ENCODE data around the gene ITPA.
A peak's percentile ranks its signal among the peaks of the same experiment; 100 is the strongest.
"Not testable (repeated sequence)": the region's sequence is repeated elsewhere in the genome, so short reads cannot be mapped to it uniquely, and the experiment has no call there.

The ITPA gene

GRCh38 chr20:3202965-3203314 is 6.4 kb upstream of the ITPA start:
- DNase-seq (ENCODE audit: low read depth): no peak

- no peak for DNase-seq (ENCODE audit: low read depth)
Observed at GRCh38 chr20:3203315-3204123, 5.8 kb upstream of the ITPA start.

GRCh38 chr20:3204124-3204794 is 5.0 kb upstream of the ITPA start, which contains the start of gene DDRGK1:
Gene DDRGK1 (minus strand): TSS chr20:3204682. CDS start chr20:3204627, 55 bp downstream.
- DNase-seq (ENCODE audit: low read depth): peak; percentile 82

- no peak for DNase-seq (ENCODE audit: low read depth)
Observed at GRCh38 chr20:3208786-3209256, 477 bp upstream of the ITPA start.

- DNase-seq (ENCODE audit: low read depth): no peak
Observed at GRCh38 chr20:3209946-3210317, 634 bp downstream of the ITPA start.

GRCh38 chr20:3210346-3210745 is 1.0 kb downstream of the ITPA start:
- no peak for DNase-seq (ENCODE audit: low read depth)

- DNase-seq (ENCODE audit: low read depth): no peak
Observed at GRCh38 chr20:3213226-3213625, 3.9 kb downstream of the ITPA start.

GRCh38 chr20:3215359-3215917 is 6.1 kb downstream of the ITPA start:
- DNase-seq (ENCODE audit: low read depth): not testable (repeated sequence)

- DNase-seq (ENCODE audit: low read depth): peak; percentile 59
Observed at GRCh38 chr20:3218307-3218988, 9.2 kb downstream of the ITPA start.

GRCh38 chr20:3221398-3222226 is 12.3 kb downstream of the ITPA start:
- DNase-seq (ENCODE audit: low read depth): no peak

GRCh38 chr20:3222635-3223600 is 13.6 kb downstream of the ITPA start:
- no peak for DNase-seq (ENCODE audit: low read depth)

GRCh38 chr20:3223651-3223993 is 14.3 kb downstream of the ITPA start:
- no peak for DNase-seq (ENCODE audit: low read depth)

GRCh38 chr20:3223994-3224680 is 14.8 kb downstream of the ITPA start:
- DNase-seq (ENCODE audit: low read depth): no peak

GRCh38 chr20:3224681-3225421 is 15.6 kb downstream of the ITPA start:
- DNase-seq (ENCODE audit: low read depth): no peak

GRCh38 chr20:3226093-3226492 is 16.8 kb downstream of the ITPA start:
- DNase-seq (ENCODE audit: low read depth): no peak

- DNase-seq (ENCODE audit: low read depth): no peak
Observed at GRCh38 chr20:3226864-3227263, 17.6 kb downstream of the ITPA start.

GRCh38 chr20:3227506-3227905 is 18.2 kb downstream of the ITPA start:
- DNase-seq (ENCODE audit: low read depth): no peak

GRCh38 chr20:3227936-3228749 is 18.8 kb downstream of the ITPA start:
- DNase-seq (ENCODE audit: low read depth): no peak

GRCh38 chr20:3228750-3229032 is 19.4 kb downstream of the ITPA start:
- DNase-seq (ENCODE audit: low read depth): no peak
